Astrocyte (in vitro differentiated cells and primary cell): ENCODE measurements around the gene ACAA2. TPM values are rescaled to one million over a fixed set of nuclear protein-coding genes. Genes with fewer than 3 reads are reported as not detected.

Experiments used
- DNase-seq: peaks from one replicate; pipeline ENCODE4 v3.0.0-alpha.2; 2010; ENCODE audit warnings: low read depth
- FAIRE-seq: peaks from 2 replicates; lab custom pipeline; 2011; peaks lifted over from hg19 to GRCh38; lab: Jason Lieb, UNC
- H2AFZ ChIP-seq: 2 replicates; pipeline ENCODE4 v1.6.0; 2012; ENCODE audit warnings: low read depth, low read length, inconsistent platforms
- H3K27ac ChIP-seq: 2 replicates; pipeline ENCODE4 v1.5.1; 2011; ENCODE audit warnings: low read depth, low read length, inconsistent platforms
- H3K27me3 ChIP-seq: 2 replicates; pipeline ENCODE4 v1.6.0; 2011; ENCODE audit warnings: low read length, inconsistent platforms; ENCODE audit not compliant: insufficient read depth
- H3K36me3 ChIP-seq: 2 replicates; pipeline ENCODE4 v1.5.1; 2011; ENCODE audit warnings: low read length, inconsistent platforms; ENCODE audit not compliant: insufficient read depth
- H3K4me1 ChIP-seq: 2 replicates; pipeline ENCODE4 v1.5.1; 2011; ENCODE audit warnings: low read length, inconsistent platforms; ENCODE audit not compliant: insufficient read depth
- H3K4me2 ChIP-seq: 2 replicates; pipeline ENCODE4 v1.6.0; 2012; ENCODE audit warnings: low read length, inconsistent platforms
- H3K4me3 ChIP-seq: 2 replicates; pipeline ENCODE4 v1.5.1; 2011; ENCODE audit warnings: low read depth, mild to moderate bottlenecking, low read length, inconsistent platforms; ENCODE audit not compliant: insufficient read depth
- H3K79me2 ChIP-seq: 2 replicates; pipeline ENCODE4 v1.6.0; 2012; ENCODE audit warnings: mild to moderate bottlenecking, low read length, inconsistent platforms; ENCODE audit not compliant: insufficient read depth
- H3K9ac ChIP-seq: 2 replicates; pipeline ENCODE4 v1.6.0; 2012; ENCODE audit warnings: mild to moderate bottlenecking, low read length, inconsistent platforms
- H3K9me3 ChIP-seq: 2 replicates; pipeline ENCODE4 v1.5.1; 2012; ENCODE audit warnings: low read depth, mild to moderate bottlenecking, low read length, inconsistent platforms; ENCODE audit not compliant: insufficient read depth
- H4K20me1 ChIP-seq: 2 replicates; pipeline ENCODE4 v1.6.0; 2012; ENCODE audit warnings: low read length, inconsistent platforms; ENCODE audit not compliant: insufficient read depth
- H3K27ac Mint-ChIP-seq: one replicate; pipeline ENCODE4 v1.8.0; 2021; ENCODE audit warnings: mild to moderate bottlenecking, mixed read lengths; ENCODE audit not compliant: unreplicated experiment
- H3K27me3 Mint-ChIP-seq: one replicate; pipeline ENCODE4 v1.8.0; 2021; ENCODE audit warnings: low read depth, mixed read lengths; ENCODE audit not compliant: unreplicated experiment
- H3K36me3 Mint-ChIP-seq: one replicate; pipeline ENCODE4 v1.8.0; 2021; ENCODE audit warnings: low read depth, mixed read lengths; ENCODE audit not compliant: unreplicated experiment
- H3K4me1 Mint-ChIP-seq: one replicate; pipeline ENCODE4 v1.8.0; 2021; ENCODE audit warnings: low read depth, mixed read lengths; ENCODE audit not compliant: unreplicated experiment
- H3K4me3 Mint-ChIP-seq: one replicate; pipeline ENCODE4 v1.8.0; 2021; ENCODE audit warnings: mild to moderate bottlenecking, moderate library complexity, mixed read lengths; ENCODE audit not compliant: unreplicated experiment
- H3K9me3 Mint-ChIP-seq: one replicate; pipeline ENCODE4 v1.8.0; 2021; ENCODE audit warnings: mild to moderate bottlenecking, mixed read lengths; ENCODE audit not compliant: unreplicated experiment
- CTCF ChIP-seq: IDR thresholded peaks from 2 replicates; pipeline ENCODE4 v1.5.1; 2011; ENCODE audit warnings: low read depth, mild to moderate bottlenecking, inconsistent platforms, low read length, moderate library complexity; ENCODE audit not compliant: insufficient read depth
- EZH2 ChIP-seq: IDR thresholded peaks from 2 replicates; pipeline ENCODE4 v1.6.1; 2012; ENCODE audit warnings: mild to moderate bottlenecking, low read length, inconsistent platforms; ENCODE audit not compliant: insufficient read depth
- total RNA-seq: library from RNA; stranded (reverse); gene quantifications from 2 replicates; pipeline ENCODE4 v1.2.1, GENCODE V29; 2021

The ACAA2 gene
- total RNA-seq, 1 donor from 2014 or later: 66.4 TPM

- Histone ChIP-seq H3K4me1 (no peaks in the 10 kb centered on the region), H4K20me1 (no peaks in the 10 kb centered on the region), H3K9ac (no peak overlapping the region), H3K36me3 (no peaks in the 10 kb centered on the region), H3K4me2 (no peak overlapping the region), H3K4me3 (no peak overlapping the region), H3K79me2 (no peaks in the 10 kb centered on the region), H3K27me3 (peaks cover 11% of the 10 kb centered on the region), H3K9me3 (no peaks in the 10 kb centered on the region), H3K27ac (no peak overlapping the region), H2AFZ (no peak overlapping the region)
- Mint-ChIP-seq H3K4me3 (no peak overlapping the region), H3K4me1 (no peaks in the 10 kb centered on the region), H3K9me3 (no peaks in the 10 kb centered on the region), H3K36me3 (peaks cover 4% of the 10 kb centered on the region), H3K27ac (peak overlapping the region; percentile 18), H3K27me3 (peaks cover 36% of the 10 kb centered on the region)
- TF ChIP-seq CTCF: no peak
- FAIRE-seq (no peak), DNase-seq (no peak)
Observed at GRCh38 chr18:49756135-49756534, 57.2 kb downstream of the ACAA2 start.

GRCh38 chr18:49755489-49755888, 57.8 kb downstream of the ACAA2 start:
- DNase-seq (no peak), FAIRE-seq (no peak)
- no peaks in the 10 kb centered on the region for H4K20me1 ChIP-seq
- H3K9me3 ChIP-seq: no peaks in the 10 kb centered on the region
- Mint-ChIP-seq H3K4me1 (no peaks in the 10 kb centered on the region), H3K27me3 (peaks cover 38% of the 10 kb centered on the region), H3K36me3 (peaks cover 4% of the 10 kb centered on the region), H3K4me3 (no peak overlapping the region), H3K27ac (no peak overlapping the region), H3K9me3 (no peaks in the 10 kb centered on the region)
- H3K9ac ChIP-seq: no peak overlapping the region
- no peak overlapping the region for H3K4me2 ChIP-seq
- H3K4me3 ChIP-seq: no peak overlapping the region
- no peak overlapping the region for H3K27ac ChIP-seq
- peaks cover 11% of the 10 kb centered on the region for H3K27me3 ChIP-seq
- TF ChIP-seq CTCF: no peak
- TF ChIP-seq EZH2: no peak
- H3K79me2 ChIP-seq: no peaks in the 10 kb centered on the region
- H3K36me3 ChIP-seq: no peaks in the 10 kb centered on the region
- H2AFZ ChIP-seq: no peak overlapping the region
- no peaks in the 10 kb centered on the region for H3K4me1 ChIP-seq

GRCh38 chr18:49754866-49755265, 58.5 kb downstream of the ACAA2 start:
- H4K20me1 ChIP-seq: no peaks in the 10 kb centered on the region
- no peaks in the 10 kb centered on the region for H3K79me2 ChIP-seq
- H3K4me3 Mint-ChIP-seq: no peak overlapping the region
- no peak overlapping the region for H3K27ac Mint-ChIP-seq
- no peak for TF ChIP-seq EZH2
- TF ChIP-seq CTCF: no peak
- peaks cover 4% of the 10 kb centered on the region for H3K36me3 Mint-ChIP-seq
- no peak overlapping the region for H2AFZ ChIP-seq
- no peaks in the 10 kb centered on the region for H3K4me1 Mint-ChIP-seq
- FAIRE-seq: no peak
- H3K9me3 ChIP-seq: no peaks in the 10 kb centered on the region
- DNase-seq: peak; percentile 27
- H3K4me2 ChIP-seq: no peak overlapping the region
- H3K27ac ChIP-seq: no peak overlapping the region
- peaks cover 38% of the 10 kb centered on the region for H3K27me3 Mint-ChIP-seq
- H3K9ac ChIP-seq: no peak overlapping the region
- H3K27me3 ChIP-seq: peaks cover 11% of the 10 kb centered on the region
- H3K9me3 Mint-ChIP-seq: no peaks in the 10 kb centered on the region
- no peak overlapping the region for H3K4me3 ChIP-seq
- no peaks in the 10 kb centered on the region for H3K36me3 ChIP-seq
- no peaks in the 10 kb centered on the region for H3K4me1 ChIP-seq
